ENCODE results near the gene TTC34.
"Not testable (repeated sequence)": the region's sequence is repeated elsewhere in the genome, so short reads cannot be mapped to it uniquely, and the experiment has no call there.

Gene TTC34

GRCh38 chr1:2639203-2639602 lies 162.3 kb downstream of the TTC34 start:
- no peak for DNase-seq

DNA sequence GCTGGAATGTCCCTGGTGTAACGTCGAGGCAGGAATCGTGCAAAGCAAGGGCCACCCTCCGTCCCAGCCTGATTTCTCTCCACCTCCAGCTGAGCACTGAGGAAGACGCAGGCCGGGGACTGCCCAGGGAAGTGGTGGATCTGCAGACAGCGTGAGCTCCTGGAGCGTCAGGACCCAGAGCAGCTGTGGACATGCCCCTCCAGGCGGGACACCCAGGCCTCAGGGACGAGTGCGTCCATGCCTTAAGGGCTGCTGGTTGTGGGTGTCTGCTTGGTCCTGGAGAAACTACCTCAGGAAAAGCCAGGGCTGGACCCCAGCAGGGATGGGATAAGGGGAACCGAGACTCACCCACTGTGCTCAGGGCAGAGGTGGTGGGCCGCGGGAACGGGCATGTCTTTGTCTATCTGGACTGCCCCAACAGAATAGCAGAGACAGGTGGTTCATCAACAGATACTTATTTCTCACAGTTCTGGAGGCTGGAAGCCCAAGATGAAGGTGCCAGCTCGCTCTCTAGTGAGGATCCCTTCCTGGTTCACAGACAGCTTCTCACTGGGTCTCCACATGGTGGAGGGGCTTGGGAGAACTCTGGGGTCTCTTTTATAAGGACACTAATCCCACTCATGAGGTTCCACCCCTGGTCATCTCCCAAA lies 162.9 kb downstream of the TTC34 start:
- DNase-seq = no peak

DNA sequence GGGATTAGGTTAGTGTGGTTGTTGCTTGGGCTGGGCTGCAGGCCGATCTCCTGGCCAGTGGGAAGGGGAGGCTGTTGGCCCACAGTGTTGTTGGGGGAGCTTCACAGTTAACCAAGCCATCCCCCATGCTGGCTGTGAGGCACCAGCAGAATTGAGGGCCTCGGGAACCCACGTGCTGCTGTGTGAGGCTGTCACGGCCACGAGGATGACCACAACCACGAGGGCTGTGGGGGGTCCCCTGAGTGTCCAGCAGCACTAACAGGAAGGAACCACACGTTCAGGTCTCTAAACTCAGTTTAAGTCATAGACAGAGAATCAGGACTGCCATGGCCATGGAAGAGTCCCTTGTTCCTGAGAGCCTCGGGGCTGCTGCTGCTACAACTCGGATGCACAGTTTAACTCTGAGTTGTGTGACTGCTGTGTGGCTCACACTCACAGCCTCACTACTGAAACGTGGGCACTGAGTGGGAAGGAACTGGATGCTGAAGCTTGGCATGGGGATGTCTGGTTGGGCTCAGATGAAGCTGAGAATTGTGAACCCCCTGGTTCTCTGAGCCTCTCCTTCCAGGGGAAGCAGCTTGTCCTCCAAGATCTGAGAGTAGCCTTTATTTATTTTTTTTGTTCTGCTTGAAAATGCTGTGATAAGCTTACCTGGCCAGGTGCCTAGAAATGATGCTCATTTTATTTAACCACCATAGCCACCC lies 163.9 kb downstream of the TTC34 start:
- no peak for DNase-seq

DNA sequence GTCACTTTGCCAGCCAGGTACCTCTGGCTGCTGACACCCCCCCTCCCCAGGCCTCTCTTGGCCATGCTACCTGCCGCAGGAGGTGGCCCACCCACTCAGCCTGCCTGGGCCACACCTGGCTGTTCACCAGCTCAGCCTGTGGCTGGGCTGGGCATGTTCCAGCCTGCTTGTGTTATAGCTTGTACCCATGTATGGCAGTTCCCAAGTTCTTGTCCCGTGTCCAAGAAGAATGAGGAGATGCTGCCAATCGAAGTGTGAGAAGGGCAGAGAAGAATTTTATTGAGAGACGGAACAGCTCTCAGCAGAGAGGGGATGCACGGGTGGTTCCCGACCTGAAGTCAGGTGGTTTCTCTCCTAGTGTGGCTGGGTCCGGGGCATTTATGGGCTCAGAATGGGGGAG lies 164.8 kb downstream of the TTC34 start:
- DNase-seq = no peak

DNA sequence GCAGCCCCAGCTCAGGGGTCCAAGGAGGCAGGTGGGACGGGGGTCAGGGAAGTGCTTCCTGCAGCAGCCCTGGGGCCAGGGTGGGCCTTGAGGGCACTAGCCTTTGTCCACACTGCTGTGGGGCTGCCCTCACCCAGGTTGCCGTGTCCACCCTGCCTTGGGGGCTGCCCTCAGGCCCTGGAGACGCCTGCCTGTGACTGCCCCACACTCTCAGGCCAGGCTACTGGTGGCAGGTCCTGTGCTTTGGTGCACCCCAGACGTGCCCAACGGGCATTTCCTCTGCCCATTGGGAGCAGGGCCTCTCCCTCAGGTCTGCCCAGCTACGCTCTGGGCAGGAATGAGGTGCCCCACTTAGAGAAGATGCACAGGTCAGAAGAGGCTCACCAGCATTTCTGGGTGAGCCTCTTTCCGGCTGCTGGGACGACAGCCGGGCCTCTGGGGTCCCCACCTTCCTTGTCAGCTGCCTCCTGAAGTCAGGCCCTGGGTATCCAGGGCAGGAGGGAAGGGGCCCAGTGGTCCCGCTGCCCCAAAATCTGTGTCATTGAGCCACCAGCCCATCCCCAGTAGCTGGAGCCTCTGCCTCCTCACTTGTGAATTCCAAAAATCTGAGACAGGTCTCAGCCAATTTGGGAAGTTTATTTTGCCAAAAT lies 166.0 kb downstream of the TTC34 start:
- no peak for DNase-seq

- no peak for DNase-seq
Observed at GRCh38 chr1:2633936-2634491, 167.5 kb downstream of the TTC34 start.

DNA sequence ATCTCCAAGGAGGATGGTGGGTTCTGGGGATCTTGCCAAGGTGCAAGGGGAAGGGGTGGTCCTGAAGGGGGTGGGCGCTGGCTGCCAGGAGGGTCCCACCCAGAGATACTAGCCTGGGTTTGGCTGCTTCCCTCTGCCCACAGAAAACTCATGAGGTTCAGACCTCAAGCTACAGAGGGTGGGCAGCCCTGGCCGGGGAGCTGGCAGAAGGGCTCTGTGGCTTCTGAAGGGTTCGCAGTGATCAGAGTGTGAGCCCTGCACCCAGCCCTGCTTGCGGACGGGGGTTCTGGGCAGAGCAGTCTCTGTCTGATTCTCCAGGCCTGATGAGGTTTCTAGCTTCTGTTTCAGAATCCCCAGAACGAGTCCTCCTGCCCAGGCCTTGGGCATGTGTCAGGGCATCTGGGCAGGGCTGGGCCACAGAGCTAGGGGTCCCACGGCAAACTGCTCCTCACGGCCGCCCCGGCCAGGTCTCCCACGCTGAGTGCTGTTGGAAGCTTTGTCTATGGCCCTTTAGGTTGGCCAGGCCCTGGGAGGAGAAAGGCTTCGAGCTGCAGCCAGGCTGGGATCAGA lies 168.0 kb downstream of the TTC34 start:
- no peak for DNase-seq

GRCh38 chr1:2632561-2633361 lies 168.7 kb downstream of the TTC34 start, which contains the start of gene MMEL1:
Gene MMEL1, minus strand, starts transcription at chr1:2633016. Its CDS starts 3,532 bp downstream, at chr1:2629484.
- no peak for DNase-seq

DNA sequence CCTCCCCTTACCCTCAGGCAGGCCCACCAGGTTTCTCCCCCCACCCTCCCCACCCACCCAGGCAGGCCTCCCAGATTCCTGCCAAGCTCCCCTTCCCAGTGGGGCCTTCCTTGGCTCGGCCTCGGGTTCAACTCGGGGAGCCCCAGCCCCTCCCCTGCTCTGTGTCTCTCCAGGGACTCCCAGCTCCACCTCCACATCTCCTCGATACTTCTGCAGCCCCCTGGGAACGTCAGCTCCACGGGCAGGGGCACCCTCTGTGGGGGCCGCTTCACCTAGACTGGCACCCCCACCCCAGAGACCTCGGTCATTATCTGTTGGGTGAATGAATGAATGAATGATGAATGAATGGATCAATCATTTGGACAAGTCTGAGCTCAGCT lies 169.5 kb downstream of the TTC34 start:
- DNase-seq = no peak

DNA sequence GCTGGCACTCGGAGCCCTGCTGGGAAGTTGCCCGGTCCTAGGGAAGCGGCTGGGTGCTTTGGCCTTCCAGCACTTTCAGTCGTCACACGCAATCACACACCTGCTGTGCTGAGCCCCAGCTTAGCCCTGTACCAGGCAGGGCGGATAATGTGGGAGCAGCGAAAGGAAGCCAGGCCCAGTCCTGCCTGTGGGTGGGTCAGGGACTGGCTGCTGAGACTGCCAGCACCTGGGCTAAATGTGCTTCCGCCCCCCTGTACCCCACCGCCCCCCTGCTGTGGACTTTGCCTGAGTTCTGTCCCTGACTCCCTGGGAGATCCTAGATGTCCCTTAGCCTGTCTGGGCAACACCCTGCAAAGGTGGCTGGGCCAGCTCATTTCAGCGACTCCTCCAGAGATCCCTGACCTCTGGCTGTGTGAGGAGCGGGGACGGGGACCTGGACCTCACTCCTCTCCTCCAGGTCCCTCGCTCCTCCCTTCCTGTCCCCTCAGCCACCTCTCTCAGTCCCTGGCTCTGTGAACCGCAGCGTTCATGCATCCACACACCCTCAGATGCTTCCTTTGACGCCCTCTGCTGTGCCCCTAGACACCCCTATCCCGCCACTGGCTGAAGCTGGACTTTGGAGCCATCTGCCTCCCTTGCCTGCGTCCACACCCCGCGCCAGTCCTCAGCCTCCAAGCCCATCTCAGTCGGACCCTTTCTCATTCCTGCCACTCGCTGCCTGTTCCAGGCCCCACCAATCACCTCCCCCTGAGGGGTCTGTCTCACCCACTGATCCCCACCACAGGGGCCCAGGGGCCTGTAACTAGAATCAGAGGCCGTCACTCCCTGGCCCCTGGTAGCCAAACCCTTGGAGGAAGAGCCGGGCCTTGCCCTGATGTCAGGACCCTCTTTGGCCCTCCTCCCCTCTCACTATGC lies 170.1 kb downstream of the TTC34 start:
- DNase-seq = no peak

DNA sequence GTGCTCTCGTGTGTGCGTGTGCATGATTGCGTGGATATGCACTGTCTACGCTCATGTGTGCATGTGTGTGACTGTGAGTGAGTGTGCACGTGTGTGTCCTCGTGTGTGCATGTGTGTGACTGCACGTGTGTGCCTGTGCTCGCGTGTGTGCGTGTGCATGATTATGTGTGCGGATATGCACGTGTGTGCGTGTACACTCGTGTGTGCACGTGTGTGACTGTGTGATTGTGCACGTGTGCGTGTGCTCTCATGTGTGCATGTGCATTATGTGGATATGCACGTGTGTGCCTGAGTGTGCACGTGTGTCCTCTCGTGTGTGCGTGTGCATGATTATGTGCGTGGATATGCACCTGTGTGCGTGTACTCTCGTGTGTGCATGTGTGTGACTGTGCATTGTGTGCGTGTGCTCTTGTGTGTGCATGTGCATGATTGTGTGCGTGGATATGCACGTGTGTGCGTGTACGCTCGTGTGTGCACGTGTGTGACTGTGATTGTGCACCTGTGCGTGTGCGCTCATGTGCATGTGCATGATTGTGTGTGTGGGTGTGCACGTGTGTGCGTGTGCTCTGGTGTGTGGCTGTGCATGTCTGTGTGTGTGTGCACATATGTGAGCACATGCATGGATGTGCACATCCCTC lies 170.9 kb downstream of the TTC34 start:
- no peak for DNase-seq

- no peak for DNase-seq
Observed at GRCh38 chr1:2629627-2630497, 171.6 kb downstream of the TTC34 start.

DNA sequence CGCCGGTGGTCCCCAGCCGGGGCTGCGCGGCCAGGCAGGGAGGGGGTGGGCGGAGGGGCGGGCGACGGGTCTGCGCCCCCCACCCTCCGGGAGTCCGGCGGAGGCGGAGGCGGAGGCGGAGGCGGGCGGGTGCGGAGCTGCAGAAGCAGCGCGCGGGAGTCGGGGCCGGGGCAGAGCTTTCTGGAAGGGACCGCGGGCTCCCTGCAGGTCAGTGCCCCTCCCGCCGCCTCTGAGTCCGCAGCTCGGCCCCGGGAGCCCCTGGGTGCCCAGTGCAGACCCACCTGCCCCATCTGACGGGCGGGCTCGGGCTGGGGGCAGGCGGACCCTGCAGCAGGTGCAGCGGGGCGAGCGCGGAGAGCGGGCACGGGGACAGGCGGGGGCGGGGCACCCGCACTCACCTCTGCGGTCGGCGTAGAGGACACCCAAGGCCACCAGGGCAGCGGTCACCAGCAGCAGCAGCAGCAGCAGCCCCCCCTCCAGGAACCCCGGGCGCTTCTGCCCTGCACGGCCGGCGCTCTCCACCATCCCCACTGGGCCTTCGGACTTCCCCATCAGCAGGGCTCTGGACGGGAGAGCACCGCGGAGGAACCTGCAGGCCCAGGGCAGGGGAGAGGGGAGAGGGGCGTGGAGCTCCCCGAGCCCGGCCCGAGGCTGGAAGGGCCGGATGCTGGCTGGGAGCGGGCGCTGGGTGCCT lies 172.4 kb downstream of the TTC34 start:
- no peak for DNase-seq

- no peak for DNase-seq
Observed at GRCh38 chr1:2628191-2628932, 173.1 kb downstream of the TTC34 start.

GRCh38 chr1:2627746-2628145 lies 173.7 kb downstream of the TTC34 start:
- DNase-seq = no peak

DNA sequence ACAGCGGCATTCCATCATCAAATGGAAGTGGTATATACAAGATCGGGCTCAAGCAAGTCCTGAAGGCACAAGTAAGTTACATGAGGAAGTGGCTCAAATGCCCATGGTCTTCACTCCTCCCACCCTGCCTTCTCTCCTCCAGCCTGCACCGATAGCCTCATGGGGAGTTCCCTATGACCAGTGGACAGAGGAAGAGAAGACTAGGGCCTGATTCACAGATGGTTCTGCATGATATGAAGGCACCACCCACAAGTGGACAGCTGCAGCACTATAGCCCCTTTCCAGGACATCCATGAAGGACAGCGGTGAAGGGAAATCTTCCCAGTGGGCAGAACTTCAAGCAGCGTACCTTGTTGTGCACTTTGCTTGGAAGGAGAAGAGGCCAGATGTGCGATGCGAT lies 175.7 kb downstream of the TTC34 start:
- DNase-seq = not testable (repeated sequence)

GRCh38 chr1:2625311-2625710 lies 176.2 kb downstream of the TTC34 start:
- no peak for DNase-seq

DNA sequence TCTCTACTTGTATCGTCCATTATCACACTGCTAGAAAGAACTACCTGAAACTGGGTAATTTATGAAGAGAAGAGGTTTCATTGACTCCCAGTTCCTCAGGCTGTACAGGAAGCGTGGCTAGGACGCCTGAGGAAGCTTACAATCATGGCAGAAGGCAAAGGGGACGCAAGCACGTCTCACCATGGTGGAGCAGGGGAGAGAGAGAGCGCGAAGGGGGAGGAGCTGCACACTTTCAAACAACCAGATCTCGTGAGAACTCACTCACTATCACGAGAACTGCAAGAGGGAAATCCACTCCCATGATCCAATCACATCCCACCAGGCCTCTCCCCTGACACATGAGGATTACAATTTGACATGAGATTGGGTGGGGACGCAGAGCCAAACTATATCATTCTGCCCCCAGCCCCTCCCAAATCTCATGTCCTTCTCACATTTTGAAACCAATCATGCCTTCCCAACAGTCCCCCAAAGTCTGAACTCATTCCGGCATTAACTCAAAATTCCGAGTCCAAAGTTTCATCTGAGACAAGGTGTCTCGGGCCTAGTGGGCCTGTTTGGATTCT lies 176.7 kb downstream of the TTC34 start:
- no peak for DNase-seq

All from stimulated activated CD4-positive, alpha-beta T cell treated with anti-CD3 and anti-CD28 coated beads, Interleukin-1b, Interleukin-23, amount 100 ng/mL, for 48 hours (primary cell).